T-helper 1 cell (primary cell): ENCODE data around the gene LRRC8B.
"Not testable (repeated sequence)": the region's sequence is repeated elsewhere in the genome, so short reads cannot be mapped to it uniquely, and the experiment has no call there.

Experiments
- DNase-seq, 5 donors: peaks; one replicate each; pipeline ENCODE4 v3.0.0-alpha.2; 2012 to 2020

LRRC8B gene

GRCh38 chr1:89609781-89610456, 85.3 kb downstream of the LRRC8B start:
- DNase-seq = peak in 3 of 5 donors; percentile 20 to 90 (median 23)

- peak; percentile 20 to 80 (median 51) for DNase-seq
Observed at GRCh38 chr1:89610457-89611011, 85.9 kb downstream of the LRRC8B start.

- peak in 1 of 5 donors; percentile 90 for DNase-seq
Observed at GRCh38 chr1:89611721-89612120, 87.1 kb downstream of the LRRC8B start.

- no peak for DNase-seq
Observed at GRCh38 chr1:89613928-89614327, 89.3 kb downstream of the LRRC8B start.

- DNase-seq = no peak
Observed at GRCh38 chr1:89615676-89616598, 91.3 kb downstream of the LRRC8B start.

GRCh38 chr1:89616844-89617627, 92.4 kb downstream of the LRRC8B start:
- DNase-seq = no peak

GRCh38 chr1:89620664-89621063, 96.0 kb downstream of the LRRC8B start:
- no peak for DNase-seq

- DNase-seq = peak in 1 of 5 donors; percentile 41
Observed at GRCh38 chr1:89622895-89623294, 98.3 kb downstream of the LRRC8B start.

- no peak for DNase-seq
Observed at GRCh38 chr1:89624314-89624713, 99.7 kb downstream of the LRRC8B start.

- no peak for DNase-seq
Observed at GRCh38 chr1:89624715-89625323, 100.2 kb downstream of the LRRC8B start.

GRCh38 chr1:89627596-89627962, 103.0 kb downstream of the LRRC8B start:
- DNase-seq = no peak

- DNase-seq = peak in 1 of 5 donors; percentile 48
Observed at GRCh38 chr1:89629146-89629545, 104.5 kb downstream of the LRRC8B start.

GRCh38 chr1:89629600-89629999, 105.0 kb downstream of the LRRC8B start:
- not testable (repeated sequence) for DNase-seq

- DNase-seq = no peak
Observed at GRCh38 chr1:89630048-89630447, 105.4 kb downstream of the LRRC8B start.

GRCh38 chr1:89631816-89632656, 107.4 kb downstream of the LRRC8B start:
- no peak for DNase-seq

- DNase-seq = peak; percentile 72 to 87 (median 78)
Observed at GRCh38 chr1:89632657-89633247, 108.1 kb downstream of the LRRC8B start, which contains the start of gene LRRC8C. Gene LRRC8C, plus strand, starts transcription at chr1:89633120. Its CDS starts 53,354 bp downstream, at chr1:89686474.

- peak; percentile 39 to 80 (median 55) for DNase-seq
Observed at GRCh38 chr1:89633248-89633799, 108.7 kb downstream of the LRRC8B start.

GRCh38 chr1:89633800-89634625, 109.4 kb downstream of the LRRC8B start:
- no peak for DNase-seq
